IMR-90 (cell line): ENCODE results near the gene ST6GALNAC2. TPM values are rescaled to one million over a fixed set of nuclear protein-coding genes. Genes with fewer than 3 reads are reported as not detected.
A peak's percentile ranks its signal among the peaks of the same experiment; 100 is the strongest.

Experiments used
- ATAC-seq: fragments of 200-7000 bp; cut with Tn5 transposase; 2 replicates; pipeline ENCODE4 v1.9.1; 2020; ENCODE audit warnings: low read depth, mild to moderate bottlenecking, moderate library complexity
- BruUV-seq: library from RNA; stranded (reverse); fragments of 400-500 nt; replicated peaks from 2 replicates; lab custom pipeline; 2021; lab: Mats Ljungman, UMichigan
- CTCF ChIA-PET: fragments of 300-600 bp; formaldehyde crosslinking; extraction: SDS; loops from one replicate; lab custom pipeline; 2021; ENCODE audit warnings: antibody characterized with exemption; lab: Yijun Ruan, JAX
- POLR2A ChIA-PET: fragments of 300-600 bp; sonication (Branson Sonifier 250); formaldehyde crosslinking; loops from one replicate; lab custom pipeline; 2022; ENCODE audit warnings: antibody characterized with exemption; ENCODE audit not compliant: unreplicated experiment; lab: Charles Lee
- DNase-seq: peaks from one replicate; pipeline ENCODE4 v3.0.0; 2013
- H2AFZ ChIP-seq: replicated peaks from 2 replicates; pipeline ENCODE3; 2013; ENCODE audit warnings: low read length, mild to moderate bottlenecking; ENCODE audit not compliant: poor library complexity
- H2AK5ac ChIP-seq: 2 replicates; pipeline ENCODE4 v1.6.1; 2013; ENCODE audit warnings: low read depth, low read length, inconsistent platforms
- H2AK9ac ChIP-seq: replicated peaks from 2 replicates; pipeline ENCODE3; 2013; ENCODE audit warnings: mild to moderate bottlenecking, low read depth, low read length, moderate library complexity; ENCODE audit not compliant: poor library complexity
- H2BK120ac ChIP-seq: 2 replicates; pipeline ENCODE4 v1.6.1; 2013; ENCODE audit warnings: low read depth, low read length, inconsistent platforms
- H2BK15ac ChIP-seq: 3 replicates; pipeline ENCODE4 v1.6.1; 2013; ENCODE audit warnings: low read depth, low read length, inconsistent platforms
- H2BK20ac ChIP-seq: 2 replicates; pipeline ENCODE4 v1.6.1; 2013; ENCODE audit warnings: low read depth, mild to moderate bottlenecking, inconsistent platforms, low read length, moderate library complexity
- H2BK5ac ChIP-seq: 2 replicates; pipeline ENCODE4 v1.6.1; 2013; ENCODE audit warnings: mild to moderate bottlenecking, low read depth, low read length, inconsistent platforms; ENCODE audit not compliant: poor library complexity, severe bottlenecking
- H3K14ac ChIP-seq: replicated peaks from 2 replicates; pipeline ENCODE4 v1.6.1; 2013; ENCODE audit warnings: low read depth, low read length, inconsistent platforms
- H3K18ac ChIP-seq: 2 replicates; pipeline ENCODE4 v1.6.1; 2013; ENCODE audit warnings: low read depth, low read length, control low read depth
- H3K23ac ChIP-seq: 2 replicates; pipeline ENCODE4 v1.6.1; 2013; ENCODE audit warnings: low read depth, low read length, inconsistent platforms
- H3K27ac ChIP-seq: 2 replicates; pipeline ENCODE4 v1.5.1; 2013; ENCODE audit warnings: mild to moderate bottlenecking, control low read depth, low read length; ENCODE audit not compliant: insufficient read depth
- H3K27me3 ChIP-seq: 2 replicates; pipeline ENCODE4 v1.6.1; 2013; ENCODE audit warnings: low read length; ENCODE audit not compliant: control insufficient read depth, insufficient read depth
- H3K36me3 ChIP-seq: 2 replicates; pipeline ENCODE4 v1.6.1; 2013; ENCODE audit warnings: low read length, mixed read lengths; ENCODE audit not compliant: control insufficient read depth, insufficient read depth
- H3K4ac ChIP-seq: 2 replicates; pipeline ENCODE4 v1.6.1; 2013; ENCODE audit warnings: low read depth, low read length, inconsistent platforms
- H3K4me1 ChIP-seq: 2 replicates; pipeline ENCODE4 v1.6.1; 2013; ENCODE audit warnings: low read length, mixed read lengths; ENCODE audit not compliant: control insufficient read depth, insufficient read depth
- H3K4me2 ChIP-seq: 2 replicates; pipeline ENCODE4 v1.6.1; 2013; ENCODE audit warnings: low read depth, mild to moderate bottlenecking, control low read depth, low read length, moderate library complexity
- H3K4me3 ChIP-seq: 2 replicates; pipeline ENCODE4 v1.5.1; 2013; ENCODE audit warnings: low read depth, mild to moderate bottlenecking, control low read depth, low read length, moderate library complexity; ENCODE audit not compliant: insufficient read depth
- H3K56ac ChIP-seq: 2 replicates; pipeline ENCODE4 v1.6.1; 2013; ENCODE audit warnings: low read length, inconsistent platforms; ENCODE audit not compliant: insufficient read depth; ENCODE audit errors: extremely low read depth
- H3K79me1 ChIP-seq, 2 experiments: 2 replicates each; pipeline ENCODE4 v1.6.1; 2013; ENCODE audit warnings: low read length in 2 of 2, inconsistent platforms in 1 of 2, low read depth in 1 of 2
- H3K9ac ChIP-seq: 2 replicates; pipeline ENCODE4 v1.6.1; 2013; ENCODE audit warnings: low read depth, low read length, control low read depth
- H3K9me1 ChIP-seq: 2 replicates; pipeline ENCODE4 v1.6.1; 2013; ENCODE audit warnings: low read length, inconsistent platforms; ENCODE audit not compliant: insufficient read depth
- H3K9me3 ChIP-seq: 2 replicates; pipeline ENCODE4 v1.6.1; 2013; ENCODE audit warnings: low read length; ENCODE audit not compliant: control insufficient read depth, insufficient read depth
- H4K20me1 ChIP-seq: 2 replicates; pipeline ENCODE4 v1.6.1; 2013; ENCODE audit warnings: low read length, inconsistent platforms; ENCODE audit not compliant: insufficient read depth
- H4K5ac ChIP-seq: 2 replicates; pipeline ENCODE4 v1.6.1; 2013; ENCODE audit warnings: mild to moderate bottlenecking, low read depth, low read length, control low read depth
- H4K8ac ChIP-seq, 2 experiments: 2 replicates each; pipeline ENCODE4 v1.6.1; 2013; ENCODE audit warnings: low read depth in 2 of 2, low read length in 2 of 2, control low read depth in 1 of 2, inconsistent platforms in 1 of 2
- H4K91ac ChIP-seq: 2 replicates; pipeline ENCODE4 v1.6.1; 2013; ENCODE audit warnings: low read depth, low read length, inconsistent platforms; ENCODE audit not compliant: insufficient read depth
- BHLHE40 ChIP-seq: fragments of 150-350 bp; IDR thresholded peaks from 2 replicates; pipeline ENCODE4 v1.6.1; 2016; ENCODE audit warnings: mild to moderate bottlenecking, low read depth, low read length
- CHD1 ChIP-seq: IDR thresholded peaks from 2 replicates; pipeline ENCODE4 v1.6.1; 2012; ENCODE audit warnings: low read depth, low read length, improper control_type of control experiment
- CTCF ChIP-seq: conservative IDR thresholded peaks from 2 replicates; pipeline ENCODE4 v1.5.1; 2012; ENCODE audit warnings: mild to moderate bottlenecking, low read depth, low read length, improper control_type of control experiment
- FOS ChIP-seq: fragments of 150-350 bp; IDR thresholded peaks from 2 replicates; pipeline ENCODE4 v1.6.1; 2016; ENCODE audit warnings: low read depth, low read length
- MAFK ChIP-seq: IDR thresholded peaks from 2 replicates; pipeline ENCODE4 v1.6.1; 2012; ENCODE audit warnings: low read depth, low read length, improper control_type of control experiment
- MAZ ChIP-seq: IDR thresholded peaks from 2 replicates; pipeline ENCODE4 v1.6.1; 2012; ENCODE audit warnings: low read depth, mild to moderate bottlenecking, low read length, improper control_type of control experiment, moderate library complexity, borderline replicate concordance
- MXI1 ChIP-seq: IDR thresholded peaks from 2 replicates; pipeline ENCODE4 v1.6.1; 2012; ENCODE audit warnings: low read depth, mild to moderate bottlenecking, low read length, moderate library complexity, borderline replicate concordance
- NFE2L2 ChIP-seq: fragments of 150-350 bp; IDR thresholded peaks from 2 replicates; pipeline ENCODE4 v1.6.1; 2016; ENCODE audit warnings: low read depth, mild to moderate bottlenecking, low read length
- POLR2A ChIP-seq: IDR thresholded peaks from 2 replicates; pipeline ENCODE4 v1.6.1; 2012; ENCODE audit warnings: mild to moderate bottlenecking, low read depth, low read length
- RAD21 ChIP-seq: IDR thresholded peaks from 2 replicates; pipeline ENCODE4 v1.6.1; 2012; ENCODE audit warnings: low read length, improper control_type of control experiment
- RFX5 ChIP-seq: IDR thresholded peaks from 2 replicates; pipeline ENCODE4 v1.8.0; 2012; ENCODE audit warnings: low read depth, mild to moderate bottlenecking, low read length, moderate library complexity
- SMC3 ChIP-seq: fragments of 150-350 bp; IDR thresholded peaks from 2 replicates; pipeline ENCODE4 v1.6.1; 2016; ENCODE audit warnings: low read depth, mild to moderate bottlenecking, antibody characterized with exemption, low read length, moderate library complexity
- USF2 ChIP-seq: fragments of 150-350 bp; IDR thresholded peaks from 2 replicates; pipeline ENCODE4 v1.6.1; 2017; ENCODE audit warnings: mild to moderate bottlenecking, antibody characterized with exemption, low read length, low read depth
- WGBS, 2 experiments: methylation state at CpG; one replicate each; pipeline versions ENCODE4 v1.1.5 to v1.1.7; 2013; ENCODE audit warnings: missing lambda C conversion rate in 2 of 2; ENCODE audit not compliant: insufficient read length in 1 of 2; ENCODE audit errors: extremely low coverage in 2 of 2; 5-methylcytosine and 5-hydroxymethylcytosine counted together
- dilution Hi-C: fragments of 300-500 bp; cut with HindIII; formaldehyde crosslinking; loops from one replicate; pipeline ENCODE4 v1.14.3; 2018; ENCODE audit warnings: low sequenced_read_pairs; ENCODE audit not compliant: unreplicated experiment
- in situ Hi-C: fragments of 300-500 bp; cut with MboI; formaldehyde crosslinking; loops from 3 replicates; pipeline ENCODE4 v1.14.3; 2019; ENCODE audit warnings: low sequenced_read_pairs, inconsistent platforms, mixed read lengths
- intact Hi-C: fragments of 100-400 bp; cut with micrococcal nuclease; formaldehyde crosslinking; loops from 2 replicates; pipeline ENCODE4 v1.10.0; 2022
- polyA plus RNA-seq, 3 experiments: library from polyadenylated mRNA; depleted of rRNA; stranded (reverse); fragments of >200 nt; gene quantifications; 2 replicates each; pipeline ENCODE4 v1.2.3, GENCODE V29; 2012; ENCODE audit warnings: low replicate concordance in 1 of 3
- total RNA-seq: library from RNA; depleted of rRNA; stranded (reverse); fragments of >200 nt; gene quantifications from 2 replicates; pipeline ENCODE4 v1.2.3, GENCODE V29; 2012

The ST6GALNAC2 gene
- total and polyA plus RNA-seq, 2 of the 4 experiments (the other 2 are of a cell fraction) = 0.10 TPM; not detected in 1

GRCh38 chr17:76599694-76600460 is 14.2 kb upstream of the ST6GALNAC2 start:
- H3K4me1 ChIP-seq = peaks cover 2% of the 10 kb centered on the region; the same call in 1 of the 2 replicates
- no peak for TF ChIP-seq BHLHE40
- TF ChIP-seq CHD1 = no peak
- TF ChIP-seq RAD21 = no peak
- no peak for TF ChIP-seq RFX5
- no peak for TF ChIP-seq MAZ
- no peak for TF ChIP-seq FOS
- no peak for TF ChIP-seq MXI1
- no peak for TF ChIP-seq USF2
- TF ChIP-seq CTCF = no peak
- no peak for TF ChIP-seq NFE2L2
- no peak for TF ChIP-seq MAFK
- no peak for TF ChIP-seq POLR2A
- no peak for TF ChIP-seq SMC3
- H3K18ac ChIP-seq = no peak overlapping the region
- H3K56ac ChIP-seq = no peak overlapping the region
- no peaks in the 10 kb centered on the region for H3K36me3 ChIP-seq
- no peaks in the 10 kb centered on the region for H4K20me1 ChIP-seq
- WGBS, 2 experiments = 100% methylated on average over 1 of the region's 17 CpGs; no CpG with 5 or more reads in 1 of the 2 experiments
- no peak overlapping the region for H2BK120ac ChIP-seq
- DNase-seq (peak; percentile 18), ATAC-seq (no peak)
- peaks cover 8% of the 10 kb centered on the region for H3K9me1 ChIP-seq
- H3K4ac ChIP-seq = 0 out of 2 replicates have a peak overlapping the region, but pooled peaks have one; percentile 2
- POLR2A ChIA-PET = no interaction called here
- no peaks in the 10 kb centered on the region for H3K79me1 ChIP-seq
- no peak overlapping the region for H3K9ac ChIP-seq
- no peak overlapping the region for H3K14ac ChIP-seq
- dilution Hi-C loops = no loop called here
- no peak overlapping the region for H2AFZ ChIP-seq
- H4K91ac ChIP-seq = no peak overlapping the region
- H2AK5ac ChIP-seq = no peak overlapping the region
- H3K4me2 ChIP-seq = no peak overlapping the region
- H3K23ac ChIP-seq = no peak overlapping the region
- in situ Hi-C loops = no loop called here
- BruUV-seq = no TSS peak
- H3K4me3 ChIP-seq = no peak overlapping the region
- H3K27ac ChIP-seq = no peak overlapping the region
- CTCF ChIA-PET = interaction anchor here (2.5 kb wide), 1 partner anchor 23 kb away, joined by 6 read pairs; no protein-coding TSS in a partner anchor
- no peak overlapping the region for H4K8ac ChIP-seq
- H3K9me3 ChIP-seq = no peaks in the 10 kb centered on the region
- no peak overlapping the region for H2BK20ac ChIP-seq
- intact Hi-C loops = no loop called here
- H2BK5ac ChIP-seq = no peak overlapping the region
- H4K5ac ChIP-seq = no peak overlapping the region
- no peak overlapping the region for H2BK15ac ChIP-seq
- no peak overlapping the region for H2AK9ac ChIP-seq
- no peaks in the 10 kb centered on the region for H3K27me3 ChIP-seq
